HCT116 (cell line): Measurements from ENCODE around the gene CCHCR1. TPM values are rescaled to one million over a fixed set of nuclear protein-coding genes. Genes with fewer than 3 reads are reported as not detected.
A peak's percentile ranks its signal among the peaks of the same experiment; 100 is the strongest.

ENCODE experiments used
- ATAC-seq: fragments of 200-7000 bp; cut with Tn5 transposase; 2 replicates; pipeline ENCODE4 v1.9.1; 2020; ENCODE audit warnings: mild to moderate bottlenecking, moderate library complexity
- BruUV-seq: library from RNA; stranded (reverse); fragments of 400-500 nt; replicated peaks from 2 replicates; lab custom pipeline; 2021; lab: Mats Ljungman, UMichigan
- CTCF ChIA-PET: fragments of 300-600 bp; sonication (Branson Sonifier 250); formaldehyde crosslinking; loops from one replicate; lab custom pipeline; 2021; ENCODE audit warnings: antibody characterized with exemption; lab: Charles Lee
- POLR2A ChIA-PET: fragments of 300-600, 350-600 bp; sonication (Branson Sonifier 250); formaldehyde crosslinking; loops from one replicate; lab custom pipeline; 2021; ENCODE audit warnings: antibody characterized with exemption; lab: Charles Lee
- RAD21 ChIA-PET, 2 experiments: fragments of 300-600 bp; sonication (Branson Sonifier 250); formaldehyde crosslinking; loops; one replicate each; lab custom pipeline; 2023; ENCODE audit warnings: low total read pairs in 2 of 2; ENCODE audit not compliant: uncharacterized antibody in 2 of 2, unreplicated experiment in 2 of 2, low non-redundant PET in 1 of 2; lab: Charles Lee
- DNase-seq: peaks from one replicate; pipeline ENCODE4 v3.0.0-alpha.2; 2010; ENCODE audit warnings: low read depth, low spot score
- H2AFZ ChIP-seq: fragments of 200-600 bp; shearing (Covaris generic), sonication (generic); 2 replicates; pipeline ENCODE4 v1.6.1; 2017; ENCODE audit warnings: low read depth, mixed run types, mixed read lengths, antibody characterized with exemption, low read length; ENCODE audit not compliant: poor library complexity, severe bottlenecking
- H3K27ac ChIP-seq: 2 replicates; pipeline ENCODE4 v1.5.1; 2012; ENCODE audit warnings: low read depth, low read length
- H3K27me3 ChIP-seq: fragments of 200-600 bp; sonication (generic); 2 replicates; pipeline ENCODE4 v1.6.1; 2016; ENCODE audit warnings: mixed run types, low read length, mixed read lengths; ENCODE audit not compliant: insufficient read depth
- H3K36me3 ChIP-seq, 2 experiments: fragments of 200-500 bp in 1 of 2; fragments of 200-600 bp in 1 of 2; sonication (Bioruptor generic) in 1 of 2; sonication (generic) in 1 of 2; 2 replicates each; pipeline versions ENCODE4 v1.5.1 to v1.6.1; 2014 to 2016; ENCODE audit warnings: low read length in 2 of 2, inconsistent platforms in 1 of 2, mixed read lengths in 1 of 2, mixed run types in 1 of 2; ENCODE audit not compliant: insufficient read depth in 2 of 2, control insufficient read depth in 1 of 2
- H3K4me1 ChIP-seq, 2 experiments: fragments of 200-600 bp in 1 of 2; sonication (generic) in 1 of 2; 2 replicates each; pipeline versions ENCODE4 v1.5.1 to v1.6.1; 2012 to 2017; ENCODE audit warnings: low read length in 2 of 2, inconsistent platforms in 1 of 2, mild to moderate bottlenecking in 1 of 2, mixed read lengths in 1 of 2, mixed run types in 1 of 2, moderate library complexity in 1 of 2; ENCODE audit not compliant: insufficient read depth in 2 of 2, control insufficient read depth in 1 of 2
- H3K4me2 ChIP-seq: fragments of 200-600 bp; sonication (generic); 2 replicates; pipeline ENCODE4 v1.6.1; 2017; ENCODE audit warnings: mixed run types, low read length, mixed read lengths
- H3K4me3 ChIP-seq, 2 experiments: fragments of 200-600 bp in 1 of 2; sonication (generic) in 1 of 2; replicated peaks in 1 of 2; 2 replicates each; pipeline ENCODE4 v1.5.1; 2011 to 2016; ENCODE audit warnings: low read length in 2 of 2, control low read depth in 1 of 2, low read depth in 1 of 2, mild to moderate bottlenecking in 1 of 2, mixed read lengths in 1 of 2, mixed run types in 1 of 2
- H3K79me2 ChIP-seq: fragments of 200-600 bp; sonication (generic); 2 replicates; pipeline ENCODE4 v1.6.1; 2017; ENCODE audit warnings: mild to moderate bottlenecking, mixed run types, low read length, moderate library complexity, mixed read lengths; ENCODE audit not compliant: insufficient read depth
- H3K9ac ChIP-seq: fragments of 200-600 bp; sonication (generic); 2 replicates; pipeline ENCODE4 v1.6.1; 2016; ENCODE audit warnings: low read length, mixed read lengths
- H3K9me2 ChIP-seq: fragments of 200-600 bp; sonication (generic), shearing (Covaris generic); 2 replicates; pipeline ENCODE4 v1.6.1; 2017; ENCODE audit warnings: mixed run types, mild to moderate bottlenecking, moderate library complexity; ENCODE audit not compliant: insufficient read depth
- H3K9me3 ChIP-seq, 2 experiments: fragments of 200-500 bp in 1 of 2; fragments of 200-600 bp in 1 of 2; sonication (Bioruptor generic) in 1 of 2; sonication (generic) in 1 of 2; 2 replicates each; pipeline ENCODE4 v1.6.1; 2014 to 2017; ENCODE audit warnings: low read length in 2 of 2, mixed read lengths in 2 of 2, inconsistent platforms in 1 of 2, low read depth in 1 of 2, mild to moderate bottlenecking in 1 of 2, mixed run types in 1 of 2, moderate library complexity in 1 of 2; ENCODE audit not compliant: control insufficient read depth in 1 of 2, insufficient read depth in 1 of 2
- H4K20me1 ChIP-seq: fragments of 200-600 bp; sonication (generic), shearing (Covaris generic); 2 replicates; pipeline ENCODE4 v1.6.1; 2017; ENCODE audit warnings: mixed run types, mild to moderate bottlenecking, moderate library complexity; ENCODE audit not compliant: insufficient read depth
- CBX3 ChIP-seq: IDR thresholded peaks from 2 replicates; pipeline ENCODE4 v1.6.1; 2012; ENCODE audit warnings: low read depth
- EGR1 ChIP-seq: IDR thresholded peaks from 2 replicates; pipeline ENCODE4 v1.6.1; 2012; ENCODE audit warnings: low read depth
- FOSL1 ChIP-seq: IDR thresholded peaks from 2 replicates; pipeline ENCODE4 v1.6.1; 2012; ENCODE audit warnings: low read depth
- JUND ChIP-seq: IDR thresholded peaks from 2 replicates; pipeline ENCODE4 v1.6.1; 2012
- MAX ChIP-seq: IDR thresholded peaks from 2 replicates; pipeline ENCODE4 v1.6.1; 2012
- POLR2A ChIP-seq: IDR thresholded peaks from 2 replicates; pipeline ENCODE4 v1.7.0; 2011; ENCODE audit warnings: borderline replicate concordance; ENCODE audit not compliant: insufficient read depth, insufficient read length; ENCODE audit errors: extremely low read depth
- POLR2AphosphoS5 ChIP-seq: IDR thresholded peaks from 2 replicates; pipeline ENCODE4 v1.6.1; 2011; ENCODE audit warnings: mild to moderate bottlenecking, low read depth, low read length, moderate library complexity
- SIN3A ChIP-seq: IDR thresholded peaks from 2 replicates; pipeline ENCODE4 v1.6.1; 2012; ENCODE audit warnings: low read depth
- YY1 ChIP-seq: IDR thresholded peaks from 2 replicates; pipeline ENCODE4 v1.6.1; 2011; ENCODE audit warnings: low read length, low read depth, moderate library complexity, mild to moderate bottlenecking; ENCODE audit not compliant: insufficient replicate concordance; ENCODE audit errors: extremely low read depth
- intact Hi-C: fragments of 100-400 bp; cut with micrococcal nuclease; formaldehyde crosslinking; loops from 2 replicates; pipeline ENCODE4 v1.10.0; 2022
- total RNA-seq: library from RNA; stranded (reverse); gene quantifications from one replicate; pipeline ENCODE4 v1.2.1, GENCODE V29; 2021; ENCODE audit not compliant: unreplicated experiment

CCHCR1 gene
- total RNA-seq, 1 experiment from 2014 or later, result 40.7 TPM

DNA sequence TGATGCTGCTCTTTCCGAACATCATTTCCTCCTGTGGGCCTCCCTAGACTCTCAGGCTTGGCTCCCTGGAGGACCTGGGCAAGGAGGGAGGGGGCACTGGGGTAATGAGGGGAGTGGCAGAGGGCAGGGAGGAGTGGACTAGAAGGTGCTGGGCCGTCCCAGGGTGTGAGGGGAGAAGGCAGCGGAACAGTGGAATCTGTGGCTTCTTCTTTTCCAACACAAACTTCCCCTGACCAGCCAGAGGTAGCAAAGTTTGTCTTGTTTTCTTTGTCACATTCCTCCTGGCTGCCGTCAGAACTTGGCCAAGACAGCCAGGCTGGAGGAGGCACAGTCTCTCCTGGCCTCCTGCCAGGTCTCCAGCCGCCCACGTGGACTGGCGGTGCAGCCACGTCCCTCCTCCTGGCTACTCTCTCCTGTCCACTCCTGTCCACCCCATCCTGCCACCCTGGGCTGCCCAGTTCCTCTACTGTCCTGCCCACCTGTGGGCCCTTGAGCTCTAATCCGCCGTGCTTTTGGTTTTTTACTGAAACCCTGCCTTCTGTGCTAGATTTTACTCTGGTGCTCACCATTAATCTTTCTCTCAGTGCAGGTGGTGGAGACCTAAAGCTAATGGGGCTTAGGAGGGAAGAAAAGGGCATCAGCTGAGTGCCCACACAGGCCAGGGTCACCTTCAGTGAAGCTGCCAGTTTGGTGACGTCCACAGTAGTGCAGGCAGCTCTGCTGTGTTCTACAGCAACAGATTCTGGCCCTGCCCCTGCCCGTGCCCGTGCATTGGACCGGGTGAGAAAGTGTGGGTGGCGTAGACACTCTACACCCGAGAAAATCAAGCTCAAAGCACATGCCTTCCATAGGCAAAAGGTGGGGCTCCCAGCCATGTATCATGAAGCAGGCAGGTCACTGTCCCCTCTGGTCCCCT lies 34.6 kb downstream of the CCHCR1 start:
- peak overlapping the region; percentile 81 for H3K4me2 ChIP-seq
- H2AFZ ChIP-seq, result no peak overlapping the region
- intact Hi-C loops, result no loop called here
- peaks cover 41 to 58% of the 10 kb centered on the region in 2 experiments for H3K4me1 ChIP-seq
- peak overlapping the region in 1 of 2 experiments; percentile 27; a peak in 2 of 4 replicates for H3K4me3 ChIP-seq
- DNase-seq (peak; percentile 72), ATAC-seq (peak; percentile 75)
- no peaks in the 10 kb centered on the region for H3K79me2 ChIP-seq
- no peaks in the 10 kb centered on the region for H3K36me3 ChIP-seq
- no peaks in the 10 kb centered on the region for H3K9me2 ChIP-seq
- ChIA-PET POLR2A (interaction anchor here (2.1 kb wide), 1 partner anchor 8 kb away, joined by 7 read pairs; the partner anchor contains the start of gene PSORS1C1), RAD21 (no interaction called here), CTCF (interaction anchor here (2.4 kb wide), 1 partner anchor 36 kb away, joined by 7 read pairs; no protein-coding TSS in a partner anchor)
- H3K27ac ChIP-seq, result peak overlapping the region; percentile 64
- H4K20me1 ChIP-seq, result no peaks in the 10 kb centered on the region
- peak; percentile 48; the same call in 1 of the 2 replicates for TF ChIP-seq FOSL1
- TF ChIP-seq CBX3, result peak; percentile 70
- no peak for TF ChIP-seq POLR2A
- peak; percentile 85 for TF ChIP-seq EGR1
- no peak for TF ChIP-seq JUND
- TF ChIP-seq YY1, result peak; percentile 25
- TF ChIP-seq POLR2AphosphoS5, result peak; percentile 69
- peak; percentile 76 for TF ChIP-seq SIN3A
- peak; percentile 91 for TF ChIP-seq MAX
- no TSS peak for BruUV-seq
- no peaks in the 10 kb centered on the region for H3K27me3 ChIP-seq
- peak overlapping the region; percentile 39 for H3K9ac ChIP-seq
- no peaks in the 10 kb centered on the region for H3K9me3 ChIP-seq
